Spleen (tissue), 11 donors: ENCODE measurements around the gene YWHAQ. TPM values are rescaled to one million over a fixed set of nuclear protein-coding genes. Genes with fewer than 3 reads are reported as not detected.

Experiments used
- DNase-seq: peaks from one replicate; pipeline ENCODE4 v3.0.0-alpha.2; 2020
- H3K27ac ChIP-seq, 8 donors: fragments of 200-600 bp; sonication (generic) in 7 of 8; 1 replicate in 4 of 8; 2 replicates in 4 of 8; pipeline versions ENCODE4 v1.5.0 to v1.8.0; 2016 to 2021; ENCODE audit warnings: inconsistent platforms in 4 of 8, mild to moderate bottlenecking in 4 of 8, moderate library complexity in 1 of 8
- H3K27me3 ChIP-seq, 7 donors: fragments of 200-600 bp; sonication (generic) in 6 of 7; replicated peaks in 1 of 7; 1 replicate in 4 of 7; 2 replicates in 3 of 7; pipeline versions ENCODE4 v1.5.0 to v1.8.0; 2016 to 2021; ENCODE audit warnings: inconsistent platforms in 3 of 7, mild to moderate bottlenecking in 1 of 7
- H3K36me3 ChIP-seq, 6 donors: fragments of 200-600 bp; sonication (generic) in 5 of 6; 1 replicate in 4 of 6; 2 replicates in 2 of 6; pipeline versions ENCODE4 v1.5.0 to v1.8.0; 2016 to 2021; ENCODE audit warnings: inconsistent platforms in 2 of 6
- H3K4me1 ChIP-seq, 6 donors: fragments of 200-600 bp; sonication (generic) in 5 of 6; 1 replicate in 3 of 6; 2 replicates in 3 of 6; pipeline versions ENCODE4 v1.5.0 to v1.8.0; 2016 to 2021; ENCODE audit warnings: inconsistent platforms in 3 of 6
- H3K4me3 ChIP-seq, 8 donors: fragments of 200-600 bp; sonication (generic) in 7 of 8; 1 replicate in 4 of 8; 2 replicates in 4 of 8; pipeline versions ENCODE4 v1.5.0 to v1.8.0; 2016 to 2021; ENCODE audit warnings: inconsistent platforms in 4 of 8, mild to moderate bottlenecking in 4 of 8, moderate library complexity in 2 of 8
- H3K9me3 ChIP-seq, 8 donors: fragments of 200-600 bp; sonication (generic) in 7 of 8; 1 replicate in 4 of 8; 2 replicates in 4 of 8; pipeline versions ENCODE4 v1.5.0 to v1.8.0; 2016 to 2021; ENCODE audit warnings: inconsistent platforms in 4 of 8
- POLR2A ChIP-seq, 3 donors: fragments of 450-650 bp; IDR thresholded peaks; one replicate each; pipeline ENCODE4 v1.5.1; 2017; ENCODE audit warnings: antibody characterized with exemption in 3 of 3, mild to moderate bottlenecking in 1 of 3
- POLR2AphosphoS5 ChIP-seq, 3 donors: sonication (generic); formaldehyde crosslinking; IDR thresholded peaks; one replicate each; pipeline ENCODE4 v1.5.1; 2017; ENCODE audit warnings: antibody characterized with exemption in 3 of 3
- WGBS, 5 donors: extraction: QIAGEN DNeasy Blood & Tissue Kit in 3 of 5; methylation state at CpG; one replicate each; pipeline versions ENCODE4 v1.1.5 to v1.1.7; 2013 to 2018; 5-methylcytosine and 5-hydroxymethylcytosine counted together
- intact Hi-C: fragments of 100-400 bp; cut with DNase I; formaldehyde crosslinking; loops from one replicate; pipeline ENCODE4 v1.15.0; 2023; ENCODE audit warnings: low total_unique reads
- polyA plus RNA-seq, 3 donors: library from polyadenylated mRNA; stranded (reverse); fragments of 200-250 nt; gene quantifications; one replicate each; pipeline ENCODE4 v1.2.1, GENCODE V29; 2013
- total RNA-seq, 7 donors: library from RNA; depleted of rRNA in 3 of 7; stranded (reverse); fragments of >200 nt in 3 of 7; fragmentation: NEBNext Ultra II Directional in 4 of 7; extraction: Animal tissue kit (Norgen Biotek cat#: 25700) in 4 of 7; gene quantifications; one replicate each; pipeline versions ENCODE4 v1.1.0 to v1.2.1, GENCODE V29; 2016 to 2021
- TF ChIP-seq, protein P1 (sequence below), 11 experiments: fragments of 200-600 bp in 7 of 11; fragments of 450-650 bp in 4 of 11; sonication (generic) in 4 of 11; IDR thresholded peaks in 8 of 11; conservative IDR thresholded peaks in 3 of 11; 1 replicate in 7 of 11; 2 replicates in 4 of 11; pipeline versions ENCODE4 v1.4.0 to v1.8.0; 2016 to 2021; ENCODE audit warnings: antibody characterized with exemption in 11 of 11, inconsistent platforms in 4 of 11, mild to moderate bottlenecking in 1 of 11
- donor health status: healthy with polysubstance abuse.
- donor health status: DM: no; HTN: no; CAD: no; lungs with moderate emphysema.
- donor health status: DM: no; HTN: no; CAD: no.
- donor health status: Bipolar disorder and iron deficiency.
- donor health status: healthy.
- donor health status: DM: no; HTN: no; CAD: no.
- donor health status: DM: yes; HTN: yes; CAD: no.

Gene YWHAQ
- total and polyA plus RNA-seq, 10 donors, result 69.0 to 162 (median 132) TPM

DNA sequence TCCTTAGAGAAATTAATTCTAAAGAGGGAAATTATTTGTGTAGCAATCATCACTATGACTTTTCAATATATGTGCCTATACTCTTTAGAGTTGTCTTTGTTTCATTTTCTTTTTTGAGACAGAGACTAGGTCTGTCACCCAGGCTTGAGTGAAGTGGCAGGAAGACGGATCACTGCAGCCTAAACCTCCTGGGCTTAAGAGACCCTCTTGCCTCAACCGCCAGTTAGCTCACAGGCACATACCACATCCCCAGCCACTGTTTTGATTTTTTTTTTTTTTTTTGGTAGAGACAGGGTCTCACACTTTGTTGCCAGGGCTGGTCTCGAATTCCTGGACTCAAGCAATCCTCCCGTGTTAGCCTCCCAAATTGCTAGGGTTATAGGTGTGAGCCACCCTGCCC is 12.4 kb downstream of the YWHAQ start:
- intact Hi-C loops, result no loop called here
- TF ChIP-seq POLR2A (IDR thresholded peaks at IDR 0.05), result no peak
- TF ChIP-seq POLR2AphosphoS5 (IDR thresholded peaks at IDR 0.05), result no peak
- TF ChIP-seq, protein P1, sequence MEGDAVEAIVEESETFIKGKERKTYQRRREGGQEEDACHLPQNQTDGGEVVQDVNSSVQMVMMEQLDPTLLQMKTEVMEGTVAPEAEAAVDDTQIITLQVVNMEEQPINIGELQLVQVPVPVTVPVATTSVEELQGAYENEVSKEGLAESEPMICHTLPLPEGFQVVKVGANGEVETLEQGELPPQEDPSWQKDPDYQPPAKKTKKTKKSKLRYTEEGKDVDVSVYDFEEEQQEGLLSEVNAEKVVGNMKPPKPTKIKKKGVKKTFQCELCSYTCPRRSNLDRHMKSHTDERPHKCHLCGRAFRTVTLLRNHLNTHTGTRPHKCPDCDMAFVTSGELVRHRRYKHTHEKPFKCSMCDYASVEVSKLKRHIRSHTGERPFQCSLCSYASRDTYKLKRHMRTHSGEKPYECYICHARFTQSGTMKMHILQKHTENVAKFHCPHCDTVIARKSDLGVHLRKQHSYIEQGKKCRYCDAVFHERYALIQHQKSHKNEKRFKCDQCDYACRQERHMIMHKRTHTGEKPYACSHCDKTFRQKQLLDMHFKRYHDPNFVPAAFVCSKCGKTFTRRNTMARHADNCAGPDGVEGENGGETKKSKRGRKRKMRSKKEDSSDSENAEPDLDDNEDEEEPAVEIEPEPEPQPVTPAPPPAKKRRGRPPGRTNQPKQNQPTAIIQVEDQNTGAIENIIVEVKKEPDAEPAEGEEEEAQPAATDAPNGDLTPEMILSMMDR (IDR thresholded peaks at IDR 0.05 in 8 of 11, conservative IDR thresholded peaks at IDR 0.05 in 3 of 11), result no peak
- H3K36me3 ChIP-seq, result peaks cover 0 to 32% (median 1%) of the 10 kb centered on the region in 6 donors
- WGBS, 5 donors, result 38 to 67% (median 64%) methylated on average over 4 of the region's 4 CpGs
- no peak overlapping the region for H3K4me3 ChIP-seq
- no peaks in the 10 kb centered on the region for H3K27me3 ChIP-seq
- H3K27ac ChIP-seq, result peak overlapping the region in 5 of 8 donors; percentile 3 to 51 (median 20)
- no peak for DNase-seq
- no peaks in the 10 kb centered on the region for H3K9me3 ChIP-seq
- H3K4me1 ChIP-seq, result peaks cover 15 to 93% (median 56%) of the 10 kb centered on the region in 6 donors

DNA sequence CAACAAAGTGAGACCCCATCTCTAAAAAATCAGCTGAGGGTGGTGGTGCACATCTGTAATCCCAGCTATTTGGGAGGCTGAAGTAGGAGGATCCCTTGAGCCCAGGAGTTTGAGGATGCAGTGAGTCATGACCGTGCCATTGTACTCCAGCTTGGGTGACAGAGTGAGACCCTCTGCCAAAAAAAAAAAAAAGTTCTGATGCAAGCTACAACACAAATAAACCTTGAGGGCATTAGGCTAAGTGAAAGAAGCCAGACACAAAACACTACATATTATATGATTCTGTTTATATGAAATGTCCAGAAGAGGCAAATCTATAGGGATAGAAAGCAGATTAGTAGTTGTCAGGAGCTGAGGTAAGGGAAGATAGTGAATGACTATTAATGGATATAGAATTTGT is 13.0 kb downstream of the YWHAQ start:
- DNase-seq, result no peak
- peaks cover 15 to 93% (median 60%) of the 10 kb centered on the region in 6 donors for H3K4me1 ChIP-seq
- intact Hi-C loops, result no loop called here
- no peak overlapping the region for H3K4me3 ChIP-seq
- H3K36me3 ChIP-seq, result peaks cover 0 to 25% (median 0%) of the 10 kb centered on the region in 6 donors
- TF ChIP-seq POLR2AphosphoS5 (IDR thresholded peaks at IDR 0.05) (no peak), POLR2A (IDR thresholded peaks at IDR 0.05) (no peak)
- TF ChIP-seq, protein P1 (IDR thresholded peaks at IDR 0.05 in 8 of 11, conservative IDR thresholded peaks at IDR 0.05 in 3 of 11), result no peak
- no peaks in the 10 kb centered on the region for H3K27me3 ChIP-seq
- peak overlapping the region in 3 of 8 donors; percentile 3 to 51 (median 20) for H3K27ac ChIP-seq
- WGBS, 5 donors, result 84 to 94% (median 89%) methylated on average over 1 of the region's 1 CpG
- no peaks in the 10 kb centered on the region for H3K9me3 ChIP-seq

DNA sequence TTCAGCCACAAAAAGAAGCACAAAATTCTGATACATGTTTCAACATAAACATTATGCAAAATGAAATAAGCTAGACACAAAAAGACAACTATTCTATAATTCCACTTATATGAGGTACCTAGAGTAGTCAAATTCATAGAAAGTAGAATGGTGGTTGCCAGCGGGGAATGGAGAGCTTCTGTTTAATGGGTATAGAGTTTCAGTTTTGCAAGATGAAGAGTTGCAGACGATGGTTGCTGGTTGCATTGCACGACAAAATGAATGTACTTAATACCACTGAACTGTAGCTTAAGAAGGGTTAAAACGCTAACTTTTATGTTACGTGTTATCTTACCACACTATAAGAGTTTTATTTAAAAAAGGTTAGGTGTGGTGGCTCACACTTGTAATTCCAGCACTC is 13.5 kb downstream of the YWHAQ start:
- no peak overlapping the region for H3K4me3 ChIP-seq
- intact Hi-C loops, result no loop called here
- no peak overlapping the region for H3K27ac ChIP-seq
- no peaks in the 10 kb centered on the region for H3K27me3 ChIP-seq
- 91 to 95% (median 93%) methylated on average over 5 of the region's 5 CpGs for WGBS, 5 donors
- H3K36me3 ChIP-seq, result peaks cover 0 to 21% (median 0%) of the 10 kb centered on the region in 6 donors
- H3K9me3 ChIP-seq, result no peaks in the 10 kb centered on the region
- no peak for DNase-seq
- peaks cover 15 to 95% (median 62%) of the 10 kb centered on the region in 6 donors for H3K4me1 ChIP-seq
- TF ChIP-seq, protein P1 (IDR thresholded peaks at IDR 0.05 in 8 of 11, conservative IDR thresholded peaks at IDR 0.05 in 3 of 11), result no peak
- TF ChIP-seq POLR2A (IDR thresholded peaks at IDR 0.05), result no peak
- no peak for TF ChIP-seq POLR2AphosphoS5 (IDR thresholded peaks at IDR 0.05)

DNA sequence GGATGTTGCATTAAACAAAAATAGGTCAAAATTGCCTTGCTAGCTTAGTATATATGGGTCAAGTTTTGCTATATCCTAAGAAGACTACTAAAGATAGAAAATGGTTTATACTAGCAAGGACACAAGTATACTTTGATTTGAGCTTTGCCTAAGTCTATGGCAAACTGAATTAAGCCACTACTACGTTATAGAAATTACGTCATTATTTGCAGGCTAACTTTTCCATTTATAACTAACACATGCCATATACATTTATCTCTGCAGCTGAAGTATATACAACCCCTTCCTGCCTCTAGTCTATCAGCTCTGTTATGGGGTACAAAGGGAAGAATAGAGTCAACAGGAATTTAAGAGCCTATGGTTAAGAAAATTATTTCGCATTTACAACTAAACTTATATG is 16.2 kb downstream of the YWHAQ start:
- Histone ChIP-seq H3K4me1 (peaks cover 8 to 100% (median 59%) of the 10 kb centered on the region in 6 donors), H3K4me3 (no peak overlapping the region), H3K36me3 (peaks cover 0 to 19% (median 0%) of the 10 kb centered on the region in 6 donors), H3K27me3 (no peaks in the 10 kb centered on the region), H3K9me3 (no peaks in the 10 kb centered on the region), H3K27ac (no peak overlapping the region)
- WGBS, 5 donors, result 80 to 88% (median 86%) methylated on average over 3 of the region's 3 CpGs
- TF ChIP-seq POLR2AphosphoS5 (IDR thresholded peaks at IDR 0.05) (no peak), POLR2A (IDR thresholded peaks at IDR 0.05) (no peak)
- TF ChIP-seq, protein P1 (IDR thresholded peaks at IDR 0.05 in 8 of 11, conservative IDR thresholded peaks at IDR 0.05 in 3 of 11), result no peak
- DNase-seq, result no peak
- intact Hi-C loops, result no loop called here
